Suprapubic skin (tissue), 4 donors: Measurements from ENCODE around the gene RXRA.

Experiments
- EP300 ChIP-seq: sonication (generic); formaldehyde crosslinking; IDR thresholded peaks from one replicate; pipeline ENCODE4 v1.6.1; 2017; ENCODE audit warnings: antibody characterized with exemption
- POLR2AphosphoS5 ChIP-seq, 3 donors: sonication (generic); formaldehyde crosslinking; IDR thresholded peaks; one replicate each; pipeline ENCODE4 v1.6.1; 2017; ENCODE audit warnings: antibody characterized with exemption in 3 of 3
- TF ChIP-seq, protein P1 (sequence below), 2 donors: fragments of 200-600 bp in 1 of 2; fragments of 450-650 bp in 1 of 2; sonication (generic) in 1 of 2; IDR thresholded peaks; one replicate each; pipeline ENCODE4 v1.5.1; 2016 to 2019; ENCODE audit warnings: antibody characterized with exemption in 2 of 2, mild to moderate bottlenecking in 1 of 2, moderate library complexity in 1 of 2

DNA sequence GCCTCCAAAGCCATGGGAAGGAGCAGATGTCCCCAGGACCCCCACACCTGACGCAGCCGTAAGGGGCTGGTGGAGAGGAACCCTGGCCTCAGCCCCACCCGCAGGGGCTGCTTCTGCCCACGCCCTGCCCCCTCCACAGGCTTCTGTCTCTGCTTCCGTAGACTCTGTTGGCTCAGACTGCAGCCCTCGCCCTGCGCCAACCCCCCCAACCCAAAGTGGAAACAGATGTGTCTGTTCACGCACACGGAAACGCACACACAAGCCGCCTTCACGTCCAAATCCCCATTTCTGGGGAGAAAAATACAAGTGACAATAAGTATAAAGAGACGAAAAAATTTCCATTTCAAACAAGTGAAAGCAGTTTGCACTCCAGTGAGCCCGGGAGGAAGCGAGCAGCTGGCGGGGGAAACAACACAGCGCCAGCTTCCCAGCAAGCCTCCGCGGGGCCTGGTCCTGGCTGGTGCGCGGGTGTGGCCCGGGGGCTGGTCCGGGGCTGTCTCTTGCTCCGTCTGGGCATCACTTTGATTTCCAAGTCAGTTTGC lies 32.6 kb upstream of the RXRA start:
- TF ChIP-seq, protein P1, sequence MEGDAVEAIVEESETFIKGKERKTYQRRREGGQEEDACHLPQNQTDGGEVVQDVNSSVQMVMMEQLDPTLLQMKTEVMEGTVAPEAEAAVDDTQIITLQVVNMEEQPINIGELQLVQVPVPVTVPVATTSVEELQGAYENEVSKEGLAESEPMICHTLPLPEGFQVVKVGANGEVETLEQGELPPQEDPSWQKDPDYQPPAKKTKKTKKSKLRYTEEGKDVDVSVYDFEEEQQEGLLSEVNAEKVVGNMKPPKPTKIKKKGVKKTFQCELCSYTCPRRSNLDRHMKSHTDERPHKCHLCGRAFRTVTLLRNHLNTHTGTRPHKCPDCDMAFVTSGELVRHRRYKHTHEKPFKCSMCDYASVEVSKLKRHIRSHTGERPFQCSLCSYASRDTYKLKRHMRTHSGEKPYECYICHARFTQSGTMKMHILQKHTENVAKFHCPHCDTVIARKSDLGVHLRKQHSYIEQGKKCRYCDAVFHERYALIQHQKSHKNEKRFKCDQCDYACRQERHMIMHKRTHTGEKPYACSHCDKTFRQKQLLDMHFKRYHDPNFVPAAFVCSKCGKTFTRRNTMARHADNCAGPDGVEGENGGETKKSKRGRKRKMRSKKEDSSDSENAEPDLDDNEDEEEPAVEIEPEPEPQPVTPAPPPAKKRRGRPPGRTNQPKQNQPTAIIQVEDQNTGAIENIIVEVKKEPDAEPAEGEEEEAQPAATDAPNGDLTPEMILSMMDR (IDR thresholded peaks at IDR 0.05): no peak
- TF ChIP-seq POLR2AphosphoS5 (IDR thresholded peaks at IDR 0.05) (no peak), EP300 (no peak)
